ENCODE results near the gene FHOD3. TPM values are rescaled to one million over a fixed set of nuclear protein-coding genes. Genes with fewer than 3 reads are reported as not detected.
"Not testable (repeated sequence)": the region's sequence is repeated elsewhere in the genome, so short reads cannot be mapped to it uniquely, and the experiment has no call there.

FHOD3 gene
- total RNA-seq, 1 donor: not detected

GRCh38 chr18:36534154-36534688, 236.7 kb downstream of the FHOD3 start:
- peak in 2 of 3 donors; percentile 15 to 58 for DNase-seq (ENCODE audit: low read depth in 2 of 3, low spot score in 2 of 3)

DNA sequence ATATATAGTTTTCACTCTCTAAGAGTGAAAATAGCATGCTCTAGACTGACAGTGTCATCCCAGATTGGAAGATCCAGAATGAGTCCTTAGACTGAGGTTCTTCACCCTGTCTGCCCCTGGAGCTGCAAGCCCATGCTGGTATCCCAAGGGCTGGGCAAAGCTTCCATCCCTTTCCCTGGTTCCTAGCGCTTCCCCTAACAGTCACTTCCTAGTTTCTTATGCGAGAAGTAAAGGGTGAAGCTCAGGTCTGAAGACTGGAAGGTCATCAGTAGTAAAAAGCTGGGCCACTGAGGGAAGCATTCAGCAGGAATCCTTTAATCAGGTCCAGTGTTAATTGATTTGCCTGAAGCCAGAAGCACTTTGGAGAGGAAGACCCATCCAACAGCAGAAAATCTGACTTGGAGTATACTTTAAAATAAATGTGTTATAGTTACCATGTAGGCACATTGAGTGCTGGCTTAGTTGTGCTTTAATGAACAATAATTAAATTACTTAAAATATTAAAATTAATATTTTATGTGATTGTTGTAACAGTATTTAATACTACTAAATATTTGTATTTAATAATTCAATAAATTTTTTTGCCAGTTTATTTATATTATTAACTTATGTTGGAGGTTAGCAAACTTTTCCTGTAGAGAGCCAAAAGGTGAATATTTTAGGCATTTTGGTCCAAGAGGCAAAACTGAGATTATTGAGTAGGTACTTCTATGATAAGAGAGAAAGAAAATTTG, 237.9 kb downstream of the FHOD3 start:
- no peak for DNase-seq (ENCODE audit: low read depth in 2 of 3, low spot score in 2 of 3)

DNA sequence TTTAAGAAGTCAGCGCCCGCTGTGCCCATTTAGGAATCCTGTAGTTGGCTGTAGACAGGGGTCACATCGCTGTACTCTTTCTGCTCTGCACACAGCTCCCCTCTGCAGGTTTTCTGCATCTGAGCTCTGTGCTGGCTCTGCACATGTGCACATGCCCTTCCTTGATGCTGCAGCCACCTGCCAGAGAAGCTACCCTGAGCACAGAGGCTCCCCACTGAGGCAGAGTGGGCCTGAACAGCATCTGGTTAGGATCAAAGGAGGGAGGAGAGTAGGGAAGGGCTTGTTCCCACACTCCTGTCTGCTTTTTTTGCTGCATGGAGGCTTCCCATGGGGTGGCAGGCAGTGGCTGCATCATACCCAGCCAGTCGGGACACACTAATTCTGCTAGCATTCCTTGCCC, 238.9 kb downstream of the FHOD3 start:
- DNase-seq (ENCODE audit: low read depth in 2 of 3, low spot score in 2 of 3): no peak

- no peak for DNase-seq (ENCODE audit: low read depth in 2 of 3, low spot score in 2 of 3)
Measured at GRCh38 chr18:36537289-36537688, 239.8 kb downstream of the FHOD3 start.

DNA sequence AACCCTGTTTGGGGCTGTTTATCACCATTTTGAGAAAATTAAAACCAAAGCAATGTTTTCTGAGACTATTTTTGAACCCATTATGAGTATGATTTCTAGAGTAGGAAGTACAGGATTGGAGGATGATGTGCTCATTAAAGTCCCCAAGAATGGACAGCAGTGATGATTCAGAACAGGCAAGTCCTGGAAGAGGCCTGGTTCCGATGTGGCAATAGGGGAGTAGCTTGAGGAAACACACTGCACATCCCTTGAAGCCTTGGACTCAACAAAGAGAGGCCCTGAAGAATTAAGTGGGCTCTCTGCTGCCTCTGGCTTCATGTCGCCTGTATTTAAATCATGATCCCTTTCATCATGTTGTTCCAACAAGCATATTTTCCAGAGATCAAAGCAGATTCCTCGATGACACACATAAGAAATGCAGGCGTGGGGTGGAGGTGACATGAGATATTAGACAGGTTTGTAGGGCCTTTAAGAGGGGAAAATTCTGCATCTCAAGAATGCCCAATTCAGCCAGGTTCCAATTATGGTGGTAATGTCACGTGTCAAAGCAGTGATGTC, 242.2 kb downstream of the FHOD3 start:
- DNase-seq (ENCODE audit: low read depth in 2 of 3, low spot score in 2 of 3): no peak

GRCh38 chr18:36543030-36543429, 245.5 kb downstream of the FHOD3 start:
- DNase-seq (ENCODE audit: low read depth in 2 of 3, low spot score in 2 of 3): no peak

GRCh38 chr18:36543991-36544725, 246.6 kb downstream of the FHOD3 start:
- no peak for DNase-seq (ENCODE audit: low read depth in 2 of 3, low spot score in 2 of 3)

GRCh38 chr18:36545821-36546427, 248.4 kb downstream of the FHOD3 start:
- DNase-seq (ENCODE audit: low read depth in 2 of 3, low spot score in 2 of 3): no peak

DNA sequence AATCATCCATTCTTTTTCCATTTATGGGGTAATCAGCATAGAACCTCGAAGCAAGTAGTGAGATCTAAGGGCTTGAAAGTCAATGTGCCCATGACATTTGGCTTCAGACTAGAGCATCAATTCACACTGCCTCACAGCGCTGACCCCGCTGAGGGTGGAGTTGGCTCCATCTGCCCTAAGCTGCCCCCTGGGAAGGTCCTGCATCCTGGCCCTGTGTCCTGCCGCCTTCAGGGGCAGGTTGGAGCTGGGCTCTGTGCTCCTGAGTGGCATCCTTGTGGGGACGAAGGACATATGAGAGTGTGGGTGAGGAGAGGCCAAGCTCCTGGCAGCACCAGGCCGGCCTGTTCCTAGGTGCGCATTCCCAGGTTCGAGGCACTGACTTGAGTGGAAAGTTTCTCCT, 249.4 kb downstream of the FHOD3 start:
- DNase-seq (ENCODE audit: low read depth in 2 of 3, low spot score in 2 of 3): no peak

- DNase-seq (ENCODE audit: low read depth in 2 of 3, low spot score in 2 of 3): no peak
Measured at GRCh38 chr18:36547544-36547943, 250.0 kb downstream of the FHOD3 start.

DNA sequence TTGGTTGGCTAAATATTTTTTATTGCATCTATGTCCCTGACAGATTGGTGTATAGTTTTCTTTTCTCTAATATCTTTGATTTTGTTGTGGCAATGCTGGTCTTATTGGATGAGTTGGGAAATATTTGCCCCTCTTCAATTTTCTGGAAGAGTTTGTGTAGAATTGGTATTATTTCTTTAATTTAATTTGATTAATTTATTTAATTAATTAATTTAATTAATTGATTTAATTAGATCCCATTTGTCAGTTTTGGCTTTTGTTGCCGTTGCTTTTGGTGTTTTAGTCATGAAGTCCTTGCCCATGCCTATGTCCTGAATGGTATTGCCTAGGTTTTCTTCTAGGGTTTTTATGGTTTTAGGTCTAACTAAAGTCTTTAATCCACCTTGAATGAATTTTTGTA, 253.8 kb downstream of the FHOD3 start:
- not testable (repeated sequence) for DNase-seq (ENCODE audit: low read depth in 2 of 3, low spot score in 2 of 3)

GRCh38 chr18:36558234-36558633, 260.7 kb downstream of the FHOD3 start:
- no peak for DNase-seq (ENCODE audit: low read depth in 2 of 3, low spot score in 2 of 3)

DNA sequence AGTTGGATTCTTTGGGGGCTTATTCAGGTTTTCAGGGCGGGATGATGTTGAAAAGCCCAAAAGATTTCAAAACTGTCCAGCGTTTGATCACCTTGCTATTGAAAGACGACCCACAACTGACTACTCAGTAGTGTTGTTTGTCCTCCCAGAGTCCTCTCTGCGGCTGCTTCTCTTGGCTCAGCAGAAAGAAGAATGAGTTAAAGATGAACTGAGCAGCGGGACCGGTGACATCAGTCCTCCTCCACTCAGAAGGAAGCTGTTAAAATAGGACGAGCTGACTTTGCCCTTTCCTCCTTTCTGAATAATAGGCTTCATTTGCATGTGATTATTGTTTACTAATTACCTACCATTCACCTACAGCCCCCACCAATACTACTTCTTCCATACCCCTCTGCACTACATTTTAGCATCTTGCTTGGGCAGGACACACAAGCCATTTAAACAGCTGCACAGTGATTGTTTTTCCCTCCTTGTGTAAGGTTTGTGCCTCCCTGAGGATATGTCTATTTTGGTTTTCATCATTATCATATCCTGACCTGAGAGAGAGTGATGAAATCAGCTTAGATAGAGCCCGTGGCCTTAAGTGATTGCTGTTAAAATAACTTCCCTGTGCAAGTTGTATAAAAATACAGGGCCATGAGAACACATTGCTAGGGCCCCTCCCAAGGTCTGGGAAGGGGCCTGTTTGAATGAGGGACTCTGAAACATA, 261.8 kb downstream of the FHOD3 start:
- no peak for DNase-seq (ENCODE audit: low read depth in 2 of 3, low spot score in 2 of 3)

DNA sequence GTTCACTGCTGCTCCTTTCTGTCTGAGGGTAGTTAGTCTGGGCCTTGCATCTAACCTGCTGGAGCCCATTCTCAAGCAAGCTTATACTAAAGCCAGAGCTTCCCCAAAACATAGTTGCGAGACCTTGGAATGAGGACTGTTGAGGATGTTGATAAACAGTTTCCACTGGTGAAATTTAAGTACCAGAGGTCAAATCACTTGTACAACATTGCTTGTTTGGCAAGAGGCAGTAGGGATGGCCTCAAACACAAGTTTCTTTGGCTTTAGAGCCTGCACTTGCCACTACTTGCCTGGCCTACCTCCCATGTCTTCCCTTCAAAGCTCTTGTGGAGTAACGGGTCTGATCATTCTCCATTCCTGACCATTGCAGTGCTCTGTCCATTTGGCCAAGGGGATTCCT, 262.7 kb downstream of the FHOD3 start:
- no peak for DNase-seq (ENCODE audit: low read depth in 2 of 3, low spot score in 2 of 3)

DNA sequence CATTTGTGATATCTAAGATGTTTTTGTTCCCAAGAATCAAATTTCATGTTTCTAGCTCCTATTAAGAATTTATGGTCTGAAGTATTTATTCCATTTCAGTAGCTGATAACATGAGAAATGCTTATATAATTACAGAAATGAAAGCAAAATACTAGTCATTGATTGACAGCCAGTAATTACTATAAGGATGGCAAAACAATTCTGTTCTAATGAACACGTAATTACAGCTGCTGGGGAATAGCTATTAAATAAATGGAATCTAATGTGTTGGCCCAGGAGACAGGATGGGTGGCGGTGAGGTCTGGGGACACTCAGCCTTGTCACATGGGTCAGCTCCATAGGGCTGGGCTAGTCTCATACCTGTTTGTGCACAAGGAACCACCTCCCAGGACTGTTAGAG, 263.5 kb downstream of the FHOD3 start:
- DNase-seq (ENCODE audit: low read depth in 2 of 3, low spot score in 2 of 3): no peak

DNA sequence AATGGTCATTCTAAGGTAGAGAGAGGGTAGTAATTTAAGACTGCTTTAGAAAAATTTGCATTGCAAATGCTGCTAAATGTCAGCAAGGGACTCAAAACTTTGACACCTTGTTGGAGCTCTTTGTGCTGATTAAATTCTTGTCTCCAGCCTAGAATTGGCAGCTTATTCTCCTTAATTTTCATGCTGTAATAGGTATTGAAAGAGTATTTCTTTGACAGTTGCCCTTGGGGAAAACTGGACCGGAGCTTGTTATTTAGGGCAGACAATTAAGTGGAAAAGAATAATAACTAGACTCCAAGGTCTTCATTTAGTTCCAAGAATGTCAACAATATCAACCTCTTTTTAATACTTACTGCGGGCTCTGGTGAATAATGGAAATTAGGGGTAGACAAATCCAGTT, 267.3 kb downstream of the FHOD3 start:
- DNase-seq (ENCODE audit: low read depth in 2 of 3, low spot score in 2 of 3): no peak

- no peak for DNase-seq (ENCODE audit: low read depth in 2 of 3, low spot score in 2 of 3)
Measured at GRCh38 chr18:36567800-36568199, 270.3 kb downstream of the FHOD3 start.

GRCh38 chr18:36568487-36568886, 271.0 kb downstream of the FHOD3 start:
- no peak for DNase-seq (ENCODE audit: low read depth in 2 of 3, low spot score in 2 of 3)

DNA sequence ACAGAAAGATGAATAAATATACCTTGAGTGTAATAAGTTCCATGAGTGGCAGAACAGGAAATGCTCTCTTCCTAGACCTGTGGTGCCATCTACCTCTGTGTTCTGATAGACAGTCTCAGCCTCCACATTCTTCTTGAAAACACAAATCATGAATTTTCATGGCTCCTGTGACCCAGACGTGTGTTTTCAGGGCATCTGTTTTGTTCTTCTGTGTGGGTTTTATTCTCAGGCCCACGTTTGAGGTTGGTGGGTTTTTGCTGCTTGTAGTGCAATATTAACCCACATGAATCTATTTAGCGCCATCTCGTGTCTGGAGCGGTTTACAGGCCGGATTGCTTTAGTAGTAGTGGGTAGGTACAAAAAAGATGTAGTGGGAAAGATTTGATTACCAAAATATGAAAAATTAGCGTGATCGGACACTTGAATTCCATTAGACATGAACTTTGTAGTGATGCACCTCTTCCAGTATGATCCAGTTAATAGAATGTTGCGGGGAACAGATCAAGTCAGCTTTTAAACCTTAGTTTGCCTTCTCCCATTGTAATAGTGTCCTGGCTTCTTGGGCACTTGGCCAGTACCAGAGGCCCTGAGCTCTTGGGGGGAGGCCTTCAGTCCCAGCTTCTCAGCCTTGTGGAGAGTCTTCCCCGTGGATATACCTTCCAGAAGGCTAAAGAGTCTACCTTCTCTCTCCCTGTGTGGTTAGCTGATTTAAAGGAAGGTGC, 274.8 kb downstream of the FHOD3 start:
- DNase-seq (ENCODE audit: low read depth in 2 of 3, low spot score in 2 of 3): peak in 2 of 3 donors; percentile 24 to 62

GRCh38 chr18:36576339-36576738, 278.8 kb downstream of the FHOD3 start:
- DNase-seq (ENCODE audit: low read depth in 2 of 3, low spot score in 2 of 3): no peak

Measured in hematopoietic multipotent progenitor cell (in vitro differentiated cells).